Measurements from ENCODE around the gene COQ10A.

GRCh38 chr12:56255671-56256070 is 11.1 kb upstream of the COQ10A start:
- no peak for TF ChIP-seq CTCF (IDR thresholded peaks at IDR 0.05; ENCODE audit: low read depth, low read length)
- no peak for TF ChIP-seq EZH2phosphoT487 (IDR thresholded peaks at IDR 0.05; ENCODE audit: low read depth)
